ENCODE data around the gene ICA1L. TPM values are rescaled to one million over a fixed set of nuclear protein-coding genes. Genes with fewer than 3 reads are reported as not detected.

The ICA1L gene
- total RNA-seq, 1 donor from 2014 or later: 12.9 TPM

DNA sequence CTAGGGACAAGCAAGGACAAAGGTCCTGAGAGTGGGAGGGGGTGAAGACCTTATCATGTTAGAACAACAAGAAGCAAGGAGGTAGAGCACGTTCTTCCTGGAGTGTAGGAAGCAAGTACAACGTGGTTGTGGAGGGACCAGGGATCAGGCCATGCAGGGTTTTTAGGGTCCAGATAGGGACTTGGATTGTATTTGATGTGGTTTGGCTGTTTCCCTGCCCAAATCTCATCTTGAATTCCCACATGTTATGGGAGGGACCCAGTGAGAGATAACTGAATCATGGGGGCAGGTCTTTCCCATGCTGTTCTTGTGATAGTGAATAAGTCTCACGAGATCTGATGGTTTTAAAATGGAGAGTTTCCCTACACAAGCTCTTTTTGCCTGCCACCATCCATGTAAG, 53.2 kb downstream of the ICA1L start:
- Mint-ChIP-seq H3K4me1 (peaks cover 11% of the 10 kb centered on the region), H3K27ac (ENCODE audit: unreplicated experiment) (no peak overlapping the region), H3K36me3 (ENCODE audit: low read depth) (peaks cover 15% of the 10 kb centered on the region), H3K27me3 (ENCODE audit: low read depth) (no peaks in the 10 kb centered on the region), H3K9me3 (no peaks in the 10 kb centered on the region), H3K4me3 (no peak overlapping the region)
- no peak for DNase-seq (ENCODE audit: low read depth, low spot score)
- TF ChIP-seq CTCF (conservative IDR thresholded peaks at IDR 0.05): no peak

- Mint-ChIP-seq H3K36me3 (ENCODE audit: low read depth) (peaks cover 15% of the 10 kb centered on the region), H3K27ac (ENCODE audit: unreplicated experiment) (no peak overlapping the region), H3K4me1 (peaks cover 7% of the 10 kb centered on the region), H3K9me3 (no peaks in the 10 kb centered on the region), H3K27me3 (ENCODE audit: low read depth) (no peaks in the 10 kb centered on the region), H3K4me3 (no peak overlapping the region)
- no peak for DNase-seq (ENCODE audit: low read depth, low spot score)
- no peak for TF ChIP-seq CTCF (conservative IDR thresholded peaks at IDR 0.05)
Observed at GRCh38 chr2:202817771-202818170, 53.8 kb downstream of the ICA1L start.

DNA sequence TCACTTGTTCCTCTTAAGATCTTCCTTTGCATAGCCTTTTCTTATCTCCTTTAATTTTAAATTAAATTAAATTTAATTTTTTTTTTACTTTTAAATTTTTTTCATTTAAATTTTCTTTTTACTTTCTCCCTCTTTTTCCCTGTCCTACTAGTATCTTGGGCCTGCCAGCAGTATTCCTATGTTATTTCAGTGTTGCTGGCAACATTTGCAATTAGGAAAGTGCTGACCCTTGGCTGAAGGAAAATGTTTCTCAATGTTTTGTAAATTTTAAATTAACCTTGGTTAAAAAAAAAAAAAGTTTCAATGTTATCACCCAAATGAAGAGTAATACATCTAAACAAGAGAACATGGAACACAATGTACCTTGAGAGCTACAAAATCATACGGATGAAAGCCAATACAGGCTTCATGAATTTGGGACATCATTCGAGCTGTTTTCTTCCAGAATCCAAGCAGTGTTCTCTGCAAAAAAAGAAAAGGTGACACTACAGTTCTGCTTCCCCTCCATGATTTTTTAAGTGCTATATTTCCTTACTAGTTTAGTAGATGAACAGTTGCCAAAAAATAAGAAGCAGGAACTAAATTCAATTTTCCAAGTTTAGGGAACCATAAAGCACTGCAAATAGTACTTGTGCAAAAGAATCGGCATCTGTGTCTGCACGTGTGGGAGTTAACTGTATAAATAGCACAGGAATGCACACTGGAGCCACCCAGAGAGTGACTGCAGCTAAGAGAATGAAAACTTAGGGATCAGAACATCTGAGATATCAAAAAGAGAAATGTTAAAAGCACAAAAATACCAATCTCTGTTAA, 55.8 kb downstream of the ICA1L start:
- Mint-ChIP-seq H3K27me3 (ENCODE audit: low read depth) (no peaks in the 10 kb centered on the region), H3K4me3 (no peak overlapping the region)

DNA sequence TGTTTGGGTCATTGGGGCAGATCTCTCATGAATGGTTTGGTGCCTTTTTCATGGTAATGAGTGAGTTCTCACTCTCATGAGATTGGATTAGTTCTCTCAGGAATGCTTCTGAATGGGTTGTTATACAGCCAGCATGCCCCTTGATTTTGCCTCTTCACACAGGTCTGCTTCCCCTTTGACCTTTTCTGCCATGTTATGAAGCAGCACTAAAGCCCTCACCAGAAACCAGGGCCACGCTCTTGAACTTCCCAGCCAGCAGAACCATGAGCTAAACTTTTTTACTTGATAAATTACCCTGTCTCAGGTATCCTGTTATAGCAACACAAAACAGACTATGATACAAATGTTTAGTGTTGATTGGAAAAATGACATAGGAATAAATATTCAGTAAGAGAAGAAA, 57.3 kb downstream of the ICA1L start:
- H3K4me1 Mint-ChIP-seq: peaks cover 7% of the 10 kb centered on the region
- H3K4me3 Mint-ChIP-seq: no peak overlapping the region
- peaks cover 3% of the 10 kb centered on the region for H3K9me3 Mint-ChIP-seq
- no peak for TF ChIP-seq CTCF (conservative IDR thresholded peaks at IDR 0.05)
- H3K27me3 Mint-ChIP-seq (ENCODE audit: low read depth): no peaks in the 10 kb centered on the region
- no peak for DNase-seq (ENCODE audit: low read depth, low spot score)
- H3K27ac Mint-ChIP-seq (ENCODE audit: unreplicated experiment): no peak overlapping the region
- H3K36me3 Mint-ChIP-seq (ENCODE audit: low read depth): peaks cover 29% of the 10 kb centered on the region

More for the DNA sequence above, 55.8 kb downstream of the ICA1L start:
- peaks cover 7% of the 10 kb centered on the region for H3K4me1 Mint-ChIP-seq
- peaks cover 23% of the 10 kb centered on the region for H3K36me3 Mint-ChIP-seq (ENCODE audit: low read depth)
- H3K9me3 Mint-ChIP-seq: no peaks in the 10 kb centered on the region
- TF ChIP-seq CTCF (conservative IDR thresholded peaks at IDR 0.05): no peak
- no peak overlapping the region for H3K27ac Mint-ChIP-seq (ENCODE audit: unreplicated experiment)
- DNase-seq (ENCODE audit: low read depth, low spot score): no peak

DNA sequence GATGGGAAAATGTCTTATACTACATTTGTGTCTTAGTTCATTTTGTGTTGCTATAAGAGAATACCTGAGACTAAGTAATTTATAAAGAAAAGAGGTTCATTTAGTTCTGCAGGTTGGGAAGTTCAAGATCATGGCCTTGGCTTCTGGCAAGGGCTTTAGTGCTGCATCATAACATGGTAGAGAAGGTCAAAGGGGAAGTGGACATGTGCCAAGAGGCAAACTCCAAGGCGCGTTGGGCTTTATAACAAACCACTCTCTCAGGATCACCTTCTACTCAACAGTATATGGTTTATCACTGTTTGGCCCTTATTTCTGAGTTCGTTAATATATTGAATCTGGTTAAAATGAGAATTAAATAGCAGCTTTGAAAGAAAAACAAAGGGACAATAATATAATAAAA, 58.2 kb downstream of the ICA1L start:
- peaks cover 32% of the 10 kb centered on the region for H3K36me3 Mint-ChIP-seq (ENCODE audit: low read depth)
- no peak overlapping the region for H3K4me3 Mint-ChIP-seq
- peaks cover 7% of the 10 kb centered on the region for H3K4me1 Mint-ChIP-seq
- DNase-seq (ENCODE audit: low read depth, low spot score): no peak
- no peaks in the 10 kb centered on the region for H3K27me3 Mint-ChIP-seq (ENCODE audit: low read depth)
- no peak overlapping the region for H3K27ac Mint-ChIP-seq (ENCODE audit: unreplicated experiment)
- TF ChIP-seq CTCF (conservative IDR thresholded peaks at IDR 0.05): no peak
- peaks cover 3% of the 10 kb centered on the region for H3K9me3 Mint-ChIP-seq

Measured in neural crest cell (in vitro differentiated cells).